Suprapubic skin (tissue), 4 donors: ENCODE data around the gene SERPINF2.

Experiments
- CTCF ChIP-seq, 2 donors: fragments of 200-600 bp in 1 of 2; fragments of 450-650 bp in 1 of 2; sonication (generic) in 1 of 2; IDR thresholded peaks; one replicate each; pipeline ENCODE4 v1.5.1; 2016 to 2019; ENCODE audit warnings: antibody characterized with exemption in 2 of 2, mild to moderate bottlenecking in 1 of 2, moderate library complexity in 1 of 2
- POLR2A ChIP-seq, 2 donors: fragments of 450-650 bp; IDR thresholded peaks; one replicate each; pipeline ENCODE4 v1.6.1; 2017; ENCODE audit warnings: antibody characterized with exemption in 2 of 2, mild to moderate bottlenecking in 2 of 2, moderate library complexity in 2 of 2
- POLR2AphosphoS5 ChIP-seq, 3 donors: sonication (generic); formaldehyde crosslinking; IDR thresholded peaks; one replicate each; pipeline ENCODE4 v1.6.1; 2017; ENCODE audit warnings: antibody characterized with exemption in 3 of 3

- TF ChIP-seq POLR2A (IDR thresholded peaks at IDR 0.05) (no peak), CTCF (IDR thresholded peaks at IDR 0.05) (no peak), POLR2AphosphoS5 (IDR thresholded peaks at IDR 0.05) (no peak)
These were observed 50.1 kb downstream of the SERPINF2 start for GRCh38 chr17:1792495-1793446.
